WTC11 (cell line): ENCODE results near the gene XIRP2. TPM values are rescaled to one million over a fixed set of nuclear protein-coding genes. Genes with fewer than 3 reads are reported as not detected.

Source experiments
- ATAC-seq: fragments of 200-7000 bp; cut with Tn5 transposase; 2 replicates; pipeline ENCODE4 v1.10.0; 2021; ENCODE audit warnings: mild to moderate bottlenecking, moderate library complexity
- CTCF ChIA-PET: fragments of 300-600 bp; sonication (Branson Sonifier 250); formaldehyde crosslinking; loops from one replicate; lab custom pipeline; 2021; ENCODE audit warnings: antibody characterized with exemption; lab: Charles Lee
- POLR2A ChIA-PET: fragments of 350-600 bp; sonication (Branson Sonifier 250); formaldehyde crosslinking; loops from one replicate; lab custom pipeline; 2021; ENCODE audit warnings: antibody characterized with exemption; lab: Charles Lee
- DNase-seq: peaks from one replicate; pipeline ENCODE4 v3.0.0; 2021; ENCODE audit warnings: low spot score
- H3K27ac Mint-ChIP-seq: 2 replicates; pipeline ENCODE4 v1.8.0; 2021; ENCODE audit warnings: mixed read lengths
- H3K27me3 Mint-ChIP-seq: 2 replicates; pipeline ENCODE4 v1.8.0; 2021; ENCODE audit warnings: low read depth, mild to moderate bottlenecking, moderate library complexity, mixed read lengths
- H3K36me3 Mint-ChIP-seq: 2 replicates; pipeline ENCODE4 v1.8.0; 2021; ENCODE audit warnings: mixed read lengths
- H3K4me1 Mint-ChIP-seq: 2 replicates; pipeline ENCODE4 v1.8.0; 2022; ENCODE audit warnings: mixed read lengths
- H3K4me3 Mint-ChIP-seq: 2 replicates; pipeline ENCODE4 v1.8.0; 2021; ENCODE audit warnings: mild to moderate bottlenecking, moderate library complexity, mixed read lengths
- H3K9me3 Mint-ChIP-seq: 2 replicates; pipeline ENCODE4 v1.8.0; 2021; ENCODE audit warnings: mixed read lengths
- ELF4 ChIP-seq: sonication (generic); formaldehyde crosslinking; IDR thresholded peaks from 2 replicates; pipeline ENCODE4 v1.8.1; 2022; ENCODE audit warnings: low read depth, mild to moderate bottlenecking, moderate library complexity, missing genetic modification reagents
- FOXJ3 ChIP-seq: sonication (generic); formaldehyde crosslinking; IDR thresholded peaks from 2 replicates; pipeline ENCODE4 v1.9.0; 2021; ENCODE audit warnings: missing genetic modification reagents, mild to moderate bottlenecking, borderline replicate concordance
- GABPB1 ChIP-seq: sonication (generic); formaldehyde crosslinking; IDR thresholded peaks from 2 replicates; pipeline ENCODE4 v1.8.1; 2023; ENCODE audit warnings: mild to moderate bottlenecking, missing genetic modification reagents
- GRHL2 ChIP-seq: fragments of 250-450 bp; sonication (Bioruptor Pico); IDR thresholded peaks from 2 replicates; pipeline ENCODE4 v1.8.0; 2022; ENCODE audit warnings: mild to moderate bottlenecking, moderate library complexity; ENCODE audit not compliant: insufficient replicate concordance, severe bottlenecking
- NFATC4 ChIP-seq: fragments of 250-450 bp; sonication (Bioruptor Pico); IDR thresholded peaks from 2 replicates; pipeline ENCODE4 v1.9.0; 2021; ENCODE audit warnings: mild to moderate bottlenecking
- NR1H2 ChIP-seq: sonication (generic); formaldehyde crosslinking; IDR thresholded peaks from 2 replicates; pipeline ENCODE4 v1.9.0; 2021; ENCODE audit warnings: mild to moderate bottlenecking, moderate library complexity, missing genetic modification reagents
- OVOL2 ChIP-seq: fragments of 250-450 bp; sonication (Bioruptor Pico); IDR thresholded peaks from 2 replicates; pipeline ENCODE4 v1.9.0; 2021; ENCODE audit warnings: mild to moderate bottlenecking, borderline replicate concordance
- RELA ChIP-seq: sonication (generic); formaldehyde crosslinking; IDR thresholded peaks from 2 replicates; pipeline ENCODE4 v1.8.1; 2022; ENCODE audit warnings: missing genetic modification reagents, mild to moderate bottlenecking, borderline replicate concordance
- TEAD4 ChIP-seq: sonication (generic); formaldehyde crosslinking; IDR thresholded peaks from 2 replicates; pipeline ENCODE4 v1.8.0; 2022; ENCODE audit warnings: mild to moderate bottlenecking, missing genetic modification reagents
- ZNF121 ChIP-seq: sonication (generic); formaldehyde crosslinking; IDR thresholded peaks from 2 replicates; pipeline ENCODE4 v1.8.0; 2023; ENCODE audit warnings: missing genetic modification reagents
- ZNF232 ChIP-seq: sonication (generic); formaldehyde crosslinking; IDR thresholded peaks from 2 replicates; pipeline ENCODE4 v1.8.0; 2022; ENCODE audit warnings: mild to moderate bottlenecking, missing genetic modification reagents
- total RNA-seq: library from RNA; stranded (reverse); gene quantifications from 3 replicates; pipeline ENCODE4 v1.2.3, GENCODE V29; 2021
- TF ChIP-seq, protein P1 (sequence below): sonication (generic); formaldehyde crosslinking; IDR thresholded peaks from 2 replicates; pipeline ENCODE4 v1.8.1; 2022; ENCODE audit warnings: low read depth, mild to moderate bottlenecking, moderate library complexity, missing genetic modification reagents, borderline replicate concordance
- TF ChIP-seq, protein P2 (sequence below): fragments of 250-450 bp; sonication (Bioruptor Pico); IDR thresholded peaks from 2 replicates; pipeline ENCODE4 v1.8.0; 2021; ENCODE audit warnings: mild to moderate bottlenecking
- TF ChIP-seq, protein P3 (sequence below): sonication (generic); formaldehyde crosslinking; IDR thresholded peaks from 2 replicates; pipeline ENCODE4 v1.8.0; 2022; ENCODE audit warnings: mild to moderate bottlenecking, missing genetic modification reagents
- TF ChIP-seq, protein P4 (sequence below): sonication (generic); formaldehyde crosslinking; IDR thresholded peaks from 2 replicates; pipeline ENCODE4 v1.8.0; 2022; ENCODE audit warnings: mild to moderate bottlenecking, missing genetic modification reagents
- TF ChIP-seq, protein P5 (sequence below): fragments of 250-450 bp; sonication (Bioruptor Pico); IDR thresholded peaks from 2 replicates; pipeline ENCODE4 v2.1.2; 2022; ENCODE audit warnings: mild to moderate bottlenecking, moderate library complexity
- TF ChIP-seq, protein P6 (sequence below): sonication (generic); formaldehyde crosslinking; IDR thresholded peaks from 2 replicates; pipeline ENCODE4 v1.8.0; 2023; ENCODE audit warnings: mild to moderate bottlenecking, missing genetic modification reagents
- TF ChIP-seq, protein P7 (sequence below): sonication (generic); formaldehyde crosslinking; IDR thresholded peaks from 2 replicates; pipeline ENCODE4 v1.8.1; 2023; ENCODE audit warnings: mild to moderate bottlenecking, missing genetic modification reagents, moderate library complexity

The XIRP2 gene
- total RNA-seq, 1 experiment from 2014 or later: 0.87 TPM

DNA sequence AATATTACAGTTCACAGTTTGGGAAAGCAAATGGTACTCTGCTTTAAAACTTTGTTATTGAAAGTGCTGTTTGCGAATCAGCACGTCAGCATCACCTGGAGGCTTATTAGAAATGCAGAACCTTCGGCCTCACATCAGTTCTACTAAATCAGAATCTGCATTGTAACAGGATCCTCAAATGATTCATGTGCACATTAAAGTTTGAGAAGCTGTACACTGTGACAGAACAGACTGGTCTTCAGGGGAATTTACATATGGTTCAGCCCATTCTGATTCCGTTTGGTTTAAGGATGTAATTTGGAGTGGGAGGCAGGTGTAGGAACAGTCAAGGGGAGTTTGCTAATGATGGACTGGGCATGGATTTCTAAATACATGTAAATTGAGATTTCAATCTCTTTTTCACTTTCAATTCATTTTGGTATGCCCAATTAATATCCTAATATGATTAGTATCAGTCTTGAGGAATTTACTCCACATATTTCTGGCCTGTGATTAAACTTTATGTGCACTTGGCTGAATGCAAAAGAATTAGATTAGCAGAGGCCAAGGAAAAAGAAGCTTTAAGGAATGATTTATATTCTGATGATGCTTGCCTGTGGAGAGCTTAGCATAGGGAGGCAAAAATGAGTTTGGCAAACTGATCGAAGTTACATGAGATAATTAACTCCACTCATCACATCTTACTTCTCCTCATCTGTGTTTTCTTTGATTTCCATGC, 248.8 kb downstream of the XIRP2 start:
- Mint-ChIP-seq H3K4me1 (peaks cover 10% of the 10 kb centered on the region), H3K9me3 (no peaks in the 10 kb centered on the region), H3K27ac (no peak overlapping the region), H3K4me3 (no peak overlapping the region), H3K27me3 (no peaks in the 10 kb centered on the region), H3K36me3 (no peaks in the 10 kb centered on the region)
- ChIA-PET CTCF (no interaction called here), POLR2A (no interaction called here)
- TF ChIP-seq FOXJ3 (CRISPR knock-in tag) (no peak), ZNF232 (CRISPR knock-in tag) (no peak), NFATC4 (CRISPR knock-in tag) (no peak), ELF4 (CRISPR knock-in tag) (no peak)
- TF ChIP-seq, protein P1, sequence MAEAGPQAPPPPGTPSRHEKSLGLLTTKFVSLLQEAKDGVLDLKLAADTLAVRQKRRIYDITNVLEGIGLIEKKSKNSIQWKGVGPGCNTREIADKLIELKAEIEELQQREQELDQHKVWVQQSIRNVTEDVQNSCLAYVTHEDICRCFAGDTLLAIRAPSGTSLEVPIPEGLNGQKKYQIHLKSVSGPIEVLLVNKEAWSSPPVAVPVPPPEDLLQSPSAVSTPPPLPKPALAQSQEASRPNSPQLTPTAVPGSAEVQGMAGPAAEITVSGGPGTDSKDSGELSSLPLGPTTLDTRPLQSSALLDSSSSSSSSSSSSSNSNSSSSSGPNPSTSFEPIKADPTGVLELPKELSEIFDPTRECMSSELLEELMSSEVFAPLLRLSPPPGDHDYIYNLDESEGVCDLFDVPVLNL (CRISPR knock-in tag): no peak
- TF ChIP-seq, protein P2, sequence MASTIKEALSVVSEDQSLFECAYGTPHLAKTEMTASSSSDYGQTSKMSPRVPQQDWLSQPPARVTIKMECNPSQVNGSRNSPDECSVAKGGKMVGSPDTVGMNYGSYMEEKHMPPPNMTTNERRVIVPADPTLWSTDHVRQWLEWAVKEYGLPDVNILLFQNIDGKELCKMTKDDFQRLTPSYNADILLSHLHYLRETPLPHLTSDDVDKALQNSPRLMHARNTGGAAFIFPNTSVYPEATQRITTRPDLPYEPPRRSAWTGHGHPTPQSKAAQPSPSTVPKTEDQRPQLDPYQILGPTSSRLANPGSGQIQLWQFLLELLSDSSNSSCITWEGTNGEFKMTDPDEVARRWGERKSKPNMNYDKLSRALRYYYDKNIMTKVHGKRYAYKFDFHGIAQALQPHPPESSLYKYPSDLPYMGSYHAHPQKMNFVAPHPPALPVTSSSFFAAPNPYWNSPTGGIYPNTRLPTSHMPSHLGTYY: no peak
- TF ChIP-seq, protein P3, sequence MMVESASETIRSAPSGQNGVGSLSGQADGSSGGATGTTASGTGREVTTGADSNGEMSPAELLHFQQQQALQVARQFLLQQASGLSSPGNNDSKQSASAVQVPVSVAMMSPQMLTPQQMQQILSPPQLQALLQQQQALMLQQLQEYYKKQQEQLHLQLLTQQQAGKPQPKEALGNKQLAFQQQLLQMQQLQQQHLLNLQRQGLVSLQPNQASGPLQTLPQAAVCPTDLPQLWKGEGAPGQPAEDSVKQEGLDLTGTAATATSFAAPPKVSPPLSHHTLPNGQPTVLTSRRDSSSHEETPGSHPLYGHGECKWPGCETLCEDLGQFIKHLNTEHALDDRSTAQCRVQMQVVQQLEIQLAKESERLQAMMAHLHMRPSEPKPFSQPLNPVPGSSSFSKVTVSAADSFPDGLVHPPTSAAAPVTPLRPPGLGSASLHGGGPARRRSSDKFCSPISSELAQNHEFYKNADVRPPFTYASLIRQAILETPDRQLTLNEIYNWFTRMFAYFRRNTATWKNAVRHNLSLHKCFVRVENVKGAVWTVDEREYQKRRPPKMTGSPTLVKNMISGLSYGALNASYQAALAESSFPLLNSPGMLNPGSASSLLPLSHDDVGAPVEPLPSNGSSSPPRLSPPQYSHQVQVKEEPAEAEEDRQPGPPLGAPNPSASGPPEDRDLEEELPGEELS: no peak
- ATAC-seq (no peak), DNase-seq (no peak)

DNA sequence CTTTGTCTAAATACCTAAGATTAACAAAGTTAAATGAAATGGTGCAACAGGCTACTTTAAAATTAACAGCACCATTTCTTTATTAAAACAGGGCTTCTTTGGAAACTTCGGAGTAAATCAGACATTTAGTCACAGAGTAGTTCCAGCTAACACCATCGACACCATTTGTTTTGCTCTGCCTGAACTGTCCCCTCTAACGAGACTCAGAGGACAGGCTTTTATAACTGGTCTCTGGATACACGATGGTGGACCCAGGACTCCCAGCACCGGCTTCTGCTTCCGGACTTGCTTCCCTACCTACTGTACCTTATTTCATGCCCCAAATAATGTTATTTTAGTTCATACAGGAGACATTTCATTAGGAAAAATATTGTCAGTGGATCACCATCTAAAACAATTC, 252.1 kb downstream of the XIRP2 start:
- Mint-ChIP-seq H3K4me1 (peaks cover 16% of the 10 kb centered on the region), H3K4me3 (no peak overlapping the region)
- CTCF ChIA-PET: no interaction called here
- TF ChIP-seq, protein P4, sequence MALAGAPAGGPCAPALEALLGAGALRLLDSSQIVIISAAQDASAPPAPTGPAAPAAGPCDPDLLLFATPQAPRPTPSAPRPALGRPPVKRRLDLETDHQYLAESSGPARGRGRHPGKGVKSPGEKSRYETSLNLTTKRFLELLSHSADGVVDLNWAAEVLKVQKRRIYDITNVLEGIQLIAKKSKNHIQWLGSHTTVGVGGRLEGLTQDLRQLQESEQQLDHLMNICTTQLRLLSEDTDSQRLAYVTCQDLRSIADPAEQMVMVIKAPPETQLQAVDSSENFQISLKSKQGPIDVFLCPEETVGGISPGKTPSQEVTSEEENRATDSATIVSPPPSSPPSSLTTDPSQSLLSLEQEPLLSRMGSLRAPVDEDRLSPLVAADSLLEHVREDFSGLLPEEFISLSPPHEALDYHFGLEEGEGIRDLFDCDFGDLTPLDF (CRISPR knock-in tag): no peak
- TF ChIP-seq, all 79 proteins: peak for 0
- H3K36me3 Mint-ChIP-seq: no peaks in the 10 kb centered on the region
- no peaks in the 10 kb centered on the region for H3K27me3 Mint-ChIP-seq
- no peaks in the 10 kb centered on the region for H3K9me3 Mint-ChIP-seq
- H3K27ac Mint-ChIP-seq: 0 out of 2 replicates have a peak overlapping the region, but pooled peaks have one; percentile 1
- POLR2A ChIA-PET: no interaction called here
- DNase-seq (no peak), ATAC-seq (no peak)

DNA sequence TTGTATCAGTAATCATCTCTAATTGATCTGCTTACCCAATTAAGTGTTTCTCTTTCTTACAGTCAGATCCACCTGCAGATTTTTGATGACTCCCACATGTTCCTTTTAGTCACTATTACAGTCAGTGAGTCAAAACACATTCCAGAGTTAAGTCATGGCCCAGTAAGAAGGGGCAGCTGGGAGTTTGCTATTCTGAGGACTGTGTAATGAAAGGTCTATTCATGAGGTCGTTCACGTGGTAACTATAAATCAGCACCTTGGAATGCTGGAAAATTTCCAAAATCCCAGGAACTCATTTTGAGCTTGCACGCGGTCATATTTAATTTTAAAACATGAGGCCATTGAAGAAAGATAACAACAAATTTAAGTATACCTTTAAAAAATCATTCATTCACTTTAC, 252.5 kb downstream of the XIRP2 start:
- Mint-ChIP-seq H3K36me3 (no peaks in the 10 kb centered on the region), H3K27me3 (no peaks in the 10 kb centered on the region), H3K9me3 (no peaks in the 10 kb centered on the region), H3K4me1 (peaks cover 11% of the 10 kb centered on the region), H3K4me3 (no peak overlapping the region), H3K27ac (no peak overlapping the region)
- ChIA-PET CTCF (no interaction called here), POLR2A (no interaction called here)
- TF ChIP-seq ZNF121 (CRISPR knock-in tag) (no peak), NR1H2 (CRISPR knock-in tag) (no peak), TEAD4 (CRISPR knock-in tag) (no peak), GRHL2 (CRISPR knock-in tag) (no peak), OVOL2 (no peak), GABPB1 (CRISPR knock-in tag) (no peak), RELA (no peak)
- TF ChIP-seq, protein P5, sequence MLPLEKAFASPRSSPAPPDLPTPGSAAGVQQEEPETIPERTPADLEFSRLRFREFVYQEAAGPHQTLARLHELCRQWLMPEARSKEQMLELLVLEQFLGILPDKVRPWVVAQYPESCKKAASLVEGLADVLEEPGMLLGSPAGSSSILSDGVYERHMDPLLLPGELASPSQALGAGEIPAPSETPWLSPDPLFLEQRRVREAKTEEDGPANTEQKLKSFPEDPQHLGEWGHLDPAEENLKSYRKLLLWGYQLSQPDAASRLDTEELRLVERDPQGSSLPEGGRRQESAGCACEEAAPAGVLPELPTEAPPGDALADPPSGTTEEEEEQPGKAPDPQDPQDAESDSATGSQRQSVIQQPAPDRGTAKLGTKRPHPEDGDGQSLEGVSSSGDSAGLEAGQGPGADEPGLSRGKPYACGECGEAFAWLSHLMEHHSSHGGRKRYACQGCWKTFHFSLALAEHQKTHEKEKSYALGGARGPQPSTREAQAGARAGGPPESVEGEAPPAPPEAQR (CRISPR knock-in tag): no peak
- TF ChIP-seq, protein P6, sequence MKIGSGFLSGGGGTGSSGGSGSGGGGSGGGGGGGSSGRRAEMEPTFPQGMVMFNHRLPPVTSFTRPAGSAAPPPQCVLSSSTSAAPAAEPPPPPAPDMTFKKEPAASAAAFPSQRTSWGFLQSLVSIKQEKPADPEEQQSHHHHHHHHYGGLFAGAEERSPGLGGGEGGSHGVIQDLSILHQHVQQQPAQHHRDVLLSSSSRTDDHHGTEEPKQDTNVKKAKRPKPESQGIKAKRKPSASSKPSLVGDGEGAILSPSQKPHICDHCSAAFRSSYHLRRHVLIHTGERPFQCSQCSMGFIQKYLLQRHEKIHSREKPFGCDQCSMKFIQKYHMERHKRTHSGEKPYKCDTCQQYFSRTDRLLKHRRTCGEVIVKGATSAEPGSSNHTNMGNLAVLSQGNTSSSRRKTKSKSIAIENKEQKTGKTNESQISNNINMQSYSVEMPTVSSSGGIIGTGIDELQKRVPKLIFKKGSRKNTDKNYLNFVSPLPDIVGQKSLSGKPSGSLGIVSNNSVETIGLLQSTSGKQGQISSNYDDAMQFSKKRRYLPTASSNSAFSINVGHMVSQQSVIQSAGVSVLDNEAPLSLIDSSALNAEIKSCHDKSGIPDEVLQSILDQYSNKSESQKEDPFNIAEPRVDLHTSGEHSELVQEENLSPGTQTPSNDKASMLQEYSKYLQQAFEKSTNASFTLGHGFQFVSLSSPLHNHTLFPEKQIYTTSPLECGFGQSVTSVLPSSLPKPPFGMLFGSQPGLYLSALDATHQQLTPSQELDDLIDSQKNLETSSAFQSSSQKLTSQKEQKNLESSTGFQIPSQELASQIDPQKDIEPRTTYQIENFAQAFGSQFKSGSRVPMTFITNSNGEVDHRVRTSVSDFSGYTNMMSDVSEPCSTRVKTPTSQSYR (CRISPR knock-in tag): no peak
- TF ChIP-seq, protein P7, sequence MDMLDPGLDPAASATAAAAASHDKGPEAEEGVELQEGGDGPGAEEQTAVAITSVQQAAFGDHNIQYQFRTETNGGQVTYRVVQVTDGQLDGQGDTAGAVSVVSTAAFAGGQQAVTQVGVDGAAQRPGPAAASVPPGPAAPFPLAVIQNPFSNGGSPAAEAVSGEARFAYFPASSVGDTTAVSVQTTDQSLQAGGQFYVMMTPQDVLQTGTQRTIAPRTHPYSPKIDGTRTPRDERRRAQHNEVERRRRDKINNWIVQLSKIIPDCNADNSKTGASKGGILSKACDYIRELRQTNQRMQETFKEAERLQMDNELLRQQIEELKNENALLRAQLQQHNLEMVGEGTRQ (CRISPR knock-in tag): no peak
- TF ChIP-seq, protein P1 (CRISPR knock-in tag): no peak
- no peak for ATAC-seq
- DNase-seq: no peak
